Measurements from ENCODE around the gene SUSD4. TPM values are rescaled to one million over a fixed set of nuclear protein-coding genes. Genes with fewer than 3 reads are reported as not detected.

SUSD4 gene
- polyA plus RNA-seq, 3 donors from 2014 or later: not detected

- H3K4me1 Mint-ChIP-seq: peaks cover 13 to 39% of the 10 kb centered on the region in 2 donors
- peak overlapping the region in 4 of 6 donors; percentile 2 to 69 (median 56) for H3K27ac Mint-ChIP-seq
- no peaks in the 10 kb centered on the region for H3K36me3 Mint-ChIP-seq
- peaks cover 4 to 10% (median 5%) of the 10 kb centered on the region in 3 donors for H3K27me3 Mint-ChIP-seq (ENCODE audit: low read depth in 3 of 3)
- no peaks in the 10 kb centered on the region for H3K9me3 Mint-ChIP-seq
- DNase-seq: peak in 2 of 3 donors; percentile 11 to 15
- peak overlapping the region in 4 of 5 donors; percentile 2 to 75 (median 44) for H3K4me3 Mint-ChIP-seq
These were observed 133.7 kb downstream of the SUSD4 start for GRCh38 chr1:223230161-223230881.

- Mint-ChIP-seq H3K9me3 (no peaks in the 10 kb centered on the region), H3K27ac (peak overlapping the region in 3 of 6 donors; percentile 2 to 69 (median 63)), H3K4me1 (peaks cover 13 to 39% of the 10 kb centered on the region in 2 donors), H3K27me3 (ENCODE audit: low read depth in 3 of 3) (peaks cover 4 to 12% (median 8%) of the 10 kb centered on the region in 3 donors), H3K36me3 (no peaks in the 10 kb centered on the region), H3K4me3 (peak overlapping the region in 3 of 5 donors; percentile 40 to 75 (median 48))
- DNase-seq: no peak
These were observed 134.2 kb downstream of the SUSD4 start for GRCh38 chr1:223229756-223230155.

- no peaks in the 10 kb centered on the region for H3K9me3 Mint-ChIP-seq
- H3K27me3 Mint-ChIP-seq (ENCODE audit: low read depth in 3 of 3): peaks cover 2 to 13% (median 7%) of the 10 kb centered on the region in 3 donors
- no peaks in the 10 kb centered on the region for H3K36me3 Mint-ChIP-seq
- H3K4me3 Mint-ChIP-seq: peak overlapping the region in 1 of 5 donors; percentile 18
- H3K4me1 Mint-ChIP-seq: peaks cover 13 to 39% of the 10 kb centered on the region in 2 donors
- DNase-seq: no peak
- H3K27ac Mint-ChIP-seq: no peak overlapping the region
These were observed 134.9 kb downstream of the SUSD4 start for GRCh38 chr1:223228931-223229528.

- peaks cover 2 to 13% (median 7%) of the 10 kb centered on the region in 3 donors for H3K27me3 Mint-ChIP-seq (ENCODE audit: low read depth in 3 of 3)
- peaks cover 13 to 35% of the 10 kb centered on the region in 2 donors for H3K4me1 Mint-ChIP-seq
- H3K4me3 Mint-ChIP-seq: peak overlapping the region in 1 of 5 donors; percentile 32
- DNase-seq: no peak
- no peak overlapping the region for H3K27ac Mint-ChIP-seq
- H3K9me3 Mint-ChIP-seq: no peaks in the 10 kb centered on the region
- no peaks in the 10 kb centered on the region for H3K36me3 Mint-ChIP-seq
These were observed 135.8 kb downstream of the SUSD4 start for GRCh38 chr1:223228201-223228600.

- H3K27ac Mint-ChIP-seq: no peak overlapping the region
These were observed 136.3 kb downstream of the SUSD4 start for GRCh38 chr1:223227486-223228196.

GRCh38 chr1:223227031-223227430 lies 136.9 kb downstream of the SUSD4 start:
- Mint-ChIP-seq H3K9me3 (no peaks in the 10 kb centered on the region), H3K27me3 (ENCODE audit: low read depth in 3 of 3) (peaks cover 5 to 13% (median 10%) of the 10 kb centered on the region in 3 donors), H3K4me3 (no peak overlapping the region), H3K36me3 (no peaks in the 10 kb centered on the region), H3K4me1 (peaks cover 13 to 33% of the 10 kb centered on the region in 2 donors), H3K27ac (peak overlapping the region in 1 of 6 donors; percentile 31)
- DNase-seq: no peak

More at GRCh38 chr1:223227486-223228196, 136.3 kb downstream of the SUSD4 start:
- H3K4me3 Mint-ChIP-seq: no peak overlapping the region
- peaks cover 2 to 13% (median 8%) of the 10 kb centered on the region in 3 donors for H3K27me3 Mint-ChIP-seq (ENCODE audit: low read depth in 3 of 3)
- H3K9me3 Mint-ChIP-seq: no peaks in the 10 kb centered on the region
- DNase-seq: no peak
- peaks cover 13 to 33% of the 10 kb centered on the region in 2 donors for H3K4me1 Mint-ChIP-seq
- no peaks in the 10 kb centered on the region for H3K36me3 Mint-ChIP-seq

- H3K27me3 Mint-ChIP-seq (ENCODE audit: low read depth in 3 of 3): peaks cover 7 to 13% (median 10%) of the 10 kb centered on the region in 3 donors
- no peak overlapping the region for H3K4me3 Mint-ChIP-seq
- no peak overlapping the region for H3K27ac Mint-ChIP-seq
- no peak for DNase-seq
- H3K36me3 Mint-ChIP-seq: no peaks in the 10 kb centered on the region
- no peaks in the 10 kb centered on the region for H3K9me3 Mint-ChIP-seq
- H3K4me1 Mint-ChIP-seq: peaks cover 13 to 33% of the 10 kb centered on the region in 2 donors
These were observed 137.7 kb downstream of the SUSD4 start for GRCh38 chr1:223226271-223226670.

GRCh38 chr1:223225481-223225880 lies 138.5 kb downstream of the SUSD4 start:
- peaks cover 9 to 28% of the 10 kb centered on the region in 2 donors for H3K4me1 Mint-ChIP-seq
- H3K9me3 Mint-ChIP-seq: no peaks in the 10 kb centered on the region
- peaks cover 7 to 17% (median 15%) of the 10 kb centered on the region in 3 donors for H3K27me3 Mint-ChIP-seq (ENCODE audit: low read depth in 3 of 3)
- DNase-seq: no peak
- no peak overlapping the region for H3K4me3 Mint-ChIP-seq
- H3K27ac Mint-ChIP-seq: no peak overlapping the region
- H3K36me3 Mint-ChIP-seq: no peaks in the 10 kb centered on the region

- Mint-ChIP-seq H3K4me1 (peaks cover 5 to 24% of the 10 kb centered on the region in 2 donors), H3K27ac (no peak overlapping the region), H3K9me3 (peaks cover 0 to 2% (median 0%) of the 10 kb centered on the region in 6 donors), H3K36me3 (no peaks in the 10 kb centered on the region), H3K27me3 (ENCODE audit: low read depth in 3 of 3) (peaks cover 7 to 17% (median 14%) of the 10 kb centered on the region in 3 donors), H3K4me3 (no peak overlapping the region)
- DNase-seq: no peak
These were observed 138.9 kb downstream of the SUSD4 start for GRCh38 chr1:223225061-223225460.

GRCh38 chr1:223224465-223224864 lies 139.5 kb downstream of the SUSD4 start:
- Mint-ChIP-seq H3K4me1 (peaks cover 3 to 18% of the 10 kb centered on the region in 2 donors), H3K27ac (no peak overlapping the region), H3K36me3 (no peaks in the 10 kb centered on the region), H3K9me3 (peaks cover 0 to 6% (median 0%) of the 10 kb centered on the region in 6 donors), H3K4me3 (no peak overlapping the region), H3K27me3 (ENCODE audit: low read depth in 3 of 3) (peaks cover 7 to 17% (median 14%) of the 10 kb centered on the region in 3 donors)
- DNase-seq: no peak

- Mint-ChIP-seq H3K27ac (peak overlapping the region in 1 of 6 donors; percentile 62), H3K9me3 (peaks cover 0 to 15% (median 7%) of the 10 kb centered on the region in 6 donors), H3K4me1 (peaks cover 2 to 12% of the 10 kb centered on the region in 2 donors), H3K4me3 (no peak overlapping the region), H3K36me3 (peaks cover 4 to 5% (median 5%) of the 10 kb centered on the region in 3 donors), H3K27me3 (ENCODE audit: low read depth in 3 of 3) (peaks cover 7 to 15% (median 14%) of the 10 kb centered on the region in 3 donors)
- no peak for DNase-seq
These were observed 140.6 kb downstream of the SUSD4 start for GRCh38 chr1:223223091-223223995.

GRCh38 chr1:223222377-223222776 lies 141.6 kb downstream of the SUSD4 start:
- H3K9me3 Mint-ChIP-seq: peaks cover 0 to 21% (median 8%) of the 10 kb centered on the region in 6 donors
- peaks cover 7 to 14% (median 13%) of the 10 kb centered on the region in 3 donors for H3K27me3 Mint-ChIP-seq (ENCODE audit: low read depth in 3 of 3)
- peak overlapping the region in 1 of 6 donors; percentile 62 for H3K27ac Mint-ChIP-seq
- H3K4me3 Mint-ChIP-seq: no peak overlapping the region
- H3K36me3 Mint-ChIP-seq: peaks cover 8 to 9% (median 9%) of the 10 kb centered on the region in 3 donors
- H3K4me1 Mint-ChIP-seq: peaks cover 0 to 10% of the 10 kb centered on the region in 2 donors
- DNase-seq: no peak

- Mint-ChIP-seq H3K4me1 (peaks cover 0 to 7% of the 10 kb centered on the region in 2 donors), H3K4me3 (no peak overlapping the region), H3K27ac (no peak overlapping the region), H3K9me3 (peaks cover 0 to 21% (median 8%) of the 10 kb centered on the region in 6 donors), H3K27me3 (ENCODE audit: low read depth in 3 of 3) (peaks cover 5 to 14% (median 11%) of the 10 kb centered on the region in 3 donors), H3K36me3 (peaks cover 8 to 9% (median 9%) of the 10 kb centered on the region in 3 donors)
- DNase-seq: no peak
These were observed 142.3 kb downstream of the SUSD4 start for GRCh38 chr1:223221686-223222085.

Data from immature natural killer cell (primary cell).